Stomach (tissue), 19 donors: ENCODE data around the gene WDR37. TPM values are rescaled to one million over a fixed set of nuclear protein-coding genes. Genes with fewer than 3 reads are reported as not detected.
"Not testable (repeated sequence)": the region's sequence is repeated elsewhere in the genome, so short reads cannot be mapped to it uniquely, and the experiment has no call there.

ENCODE experiments used
- DNase-seq, 2 donors: peaks; one replicate each; pipeline versions ENCODE4 v3.0.0 to v3.0.0-alpha.2; 2013 to 2019
- H3K27ac ChIP-seq, 5 donors: fragments of 200-600 bp in 4 of 5; sonication (generic) in 4 of 5; one replicate each; pipeline ENCODE4 v1.5.1; 2013 to 2019; ENCODE audit warnings: mild to moderate bottlenecking in 1 of 5, moderate library complexity in 1 of 5
- H3K27me3 ChIP-seq, 3 donors: fragments of 200-600 bp; sonication (generic); one replicate each; pipeline ENCODE4 v1.5.1; 2017 to 2019; ENCODE audit warnings: mixed run types in 1 of 3
- H3K36me3 ChIP-seq, 4 donors: fragments of 200-600 bp; sonication (generic); 1 replicate in 3 of 4; 2 replicates in 1 of 4; pipeline ENCODE4 v1.5.1; 2016 to 2019
- H3K4me1 ChIP-seq, 4 donors: fragments of 200-600 bp; sonication (generic); one replicate each; pipeline ENCODE4 v1.5.1; 2016 to 2019
- H3K4me3 ChIP-seq, 4 donors: fragments of 200-600 bp; sonication (generic) in 3 of 4; one replicate each; pipeline ENCODE4 v1.5.1; 2016 to 2019; ENCODE audit warnings: mild to moderate bottlenecking in 1 of 4
- H3K9me3 ChIP-seq, 4 donors: fragments of 200-600 bp; sonication (generic); one replicate each; pipeline ENCODE4 v1.5.1; 2016 to 2019
- CTCF ChIP-seq, 7 experiments: fragments of 450-650 bp in 4 of 7; fragments of 200-600 bp in 3 of 7; sonication (generic) in 3 of 7; IDR thresholded peaks; one replicate each; pipeline ENCODE4 v1.5.1; 2016 to 2019; ENCODE audit warnings: antibody characterized with exemption in 7 of 7, control low read depth in 2 of 7, mild to moderate bottlenecking in 1 of 7
- EP300 ChIP-seq: sonication (generic); formaldehyde crosslinking; IDR thresholded peaks from one replicate; pipeline ENCODE4 v1.6.1; 2017; ENCODE audit warnings: antibody characterized with exemption
- POLR2A ChIP-seq, 4 donors: fragments of 450-650 bp; IDR thresholded peaks; one replicate each; pipeline ENCODE4 v1.6.1; 2016; ENCODE audit warnings: antibody characterized with exemption in 4 of 4, control low read depth in 2 of 4, mild to moderate bottlenecking in 1 of 4, moderate library complexity in 1 of 4
- POLR2AphosphoS5 ChIP-seq, 3 donors: sonication (generic); formaldehyde crosslinking; IDR thresholded peaks; one replicate each; pipeline ENCODE4 v1.6.1; 2016; ENCODE audit warnings: antibody characterized with exemption in 3 of 3
- WGBS, 5 donors: extraction: QIAGEN DNeasy Blood & Tissue Kit in 3 of 5; methylation state at CpG; one replicate each; pipeline versions ENCODE4 v1.1.5 to v1.1.7; 2013 to 2018; 5-methylcytosine and 5-hydroxymethylcytosine counted together
- intact Hi-C: fragments of 100-400 bp; cut with DNase I; formaldehyde crosslinking; loops from one replicate; pipeline ENCODE4 v1.15.1; 2023; ENCODE audit warnings: low total_unique reads
- long read RNA-seq, 10 donors: transcript quantifications; one replicate each; lab custom pipeline, GENCODE V29; 2026
- polyA plus RNA-seq, 3 donors: library from polyadenylated mRNA; stranded (reverse); fragments of 200-250 nt; gene quantifications; one replicate each; pipeline ENCODE4 v1.2.3, GENCODE V29; 2013
- total RNA-seq, 5 donors: library from RNA; depleted of rRNA; stranded (reverse); fragments of >200 nt; gene quantifications; one replicate each; pipeline versions ENCODE4 v1.1.0 to v1.2.3, GENCODE V29; 2014 to 2016
- donor health status: healthy with polysubstance abuse.
- donor health status: Bipolar disorder and iron deficiency.
- donor health status: healthy.

WDR37 gene
- total RNA-seq: 100 to 1,000 TPM in 1 of 5 donors, 10 to 100 TPM in 4; 11.9 to 165 (median 18.0) TPM
- 1 to 10 TPM; 5.3 to 5.7 (median 5.3) TPM for polyA plus RNA-seq
- long read RNA-seq, donor 1: 0 reads
- long read RNA-seq, donor 2: 0 reads
- long read RNA-seq, donor 3, full-length matches to known transcripts: 1 of 1 reads
- long read RNA-seq, donor 3, partial matches to known transcripts: 0 of 1 reads
- long read RNA-seq, donor 3, other reads (novel, unspliced or antisense): 0 of 1 reads
- long read RNA-seq, donor 4: 0 reads
- long read RNA-seq, donor 5: 0 reads
- long read RNA-seq, donor 6, full-length matches to known transcripts: 1 of 9 reads
- long read RNA-seq, donor 6, partial matches to known transcripts: 8 of 9 reads
- long read RNA-seq, donor 6, other reads (novel, unspliced or antisense): 0 of 9 reads
- long read RNA-seq, donor 7: 0 reads
- long read RNA-seq, donor 8: 0 reads
- long read RNA-seq, donor 9: 0 reads
- long read RNA-seq, donor 10: 0 reads

- Histone ChIP-seq H3K27ac (peak within 1 kb of the TSS; percentile 98 to 99 (median 98)), H3K27me3 (no peaks in the 10 kb centered on the region), H3K4me1 (peaks cover 27 to 86% (median 53%) of the 10 kb centered on the region in 4 donors), H3K36me3 (peaks cover 0 to 30% (median 24%) of the 10 kb centered on the region in 4 donors), H3K9me3 (no peaks in the 10 kb centered on the region), H3K4me3 (peak within 1 kb of the TSS; percentile 77 to 99 (median 94))
- DNase-seq: peak; percentile 88 to 96
- TF ChIP-seq POLR2AphosphoS5 (IDR thresholded peaks at IDR 0.05) (peak; percentile 31 to 87 (median 85)), EP300 (no peak), POLR2A (IDR thresholded peaks at IDR 0.05) (peak in 1 of 4 donors; percentile 14), CTCF (IDR thresholded peaks at IDR 0.05) (no peak)
- intact Hi-C loops: no loop called here
- 0 to 1% (median 0%) methylated on average over 31 to 87 of the region's 87 CpGs for WGBS, 5 donors
Measured at GRCh38 chr10:1056326-1057105, at the start of gene WDR37. WDR37 (plus strand) TSS chr10:1056385; CDS start chr10:1072156, 15,771 bp downstream.

GRCh38 chr10:1006573-1006972 lies 49.6 kb upstream of the WDR37 start:
- intact Hi-C loops: no loop called here
- Histone ChIP-seq H3K9me3 (peaks cover 0 to 13% (median 12%) of the 10 kb centered on the region in 4 donors), H3K27me3 (no peaks in the 10 kb centered on the region), H3K36me3 (peaks cover 92 to 100% (median 100%) of the 10 kb centered on the region in 4 donors), H3K4me1 (no peaks in the 10 kb centered on the region), H3K27ac (no peak overlapping the region), H3K4me3 (no peak overlapping the region)
- no peak for TF ChIP-seq CTCF (IDR thresholded peaks at IDR 0.05)
- TF ChIP-seq POLR2AphosphoS5 (IDR thresholded peaks at IDR 0.05): no peak
- TF ChIP-seq POLR2A (IDR thresholded peaks at IDR 0.05): no peak
- TF ChIP-seq EP300: no peak
- WGBS, 5 donors: 91 to 98% (median 96%) methylated on average over 9 of the region's 9 CpGs
- no peak for DNase-seq

GRCh38 chr10:1007583-1007982 lies 48.6 kb upstream of the WDR37 start:
- Histone ChIP-seq H3K27ac (no peak overlapping the region), H3K9me3 (peaks cover 0 to 5% (median 4%) of the 10 kb centered on the region in 4 donors), H3K27me3 (no peaks in the 10 kb centered on the region), H3K36me3 (peaks cover 93 to 100% (median 100%) of the 10 kb centered on the region in 4 donors), H3K4me1 (no peaks in the 10 kb centered on the region), H3K4me3 (no peak overlapping the region)
- no peak for DNase-seq
- intact Hi-C loops: no loop called here
- no peak for TF ChIP-seq EP300
- TF ChIP-seq POLR2AphosphoS5 (IDR thresholded peaks at IDR 0.05): no peak
- TF ChIP-seq CTCF (IDR thresholded peaks at IDR 0.05): no peak
- 87 to 89% (median 89%) methylated on average over 10 of the region's 10 CpGs for WGBS, 5 donors

- no peak for TF ChIP-seq POLR2A (IDR thresholded peaks at IDR 0.05)
- no peak for TF ChIP-seq EP300
- no peak for TF ChIP-seq CTCF (IDR thresholded peaks at IDR 0.05)
- no peak for TF ChIP-seq POLR2AphosphoS5 (IDR thresholded peaks at IDR 0.05)
- H3K27ac ChIP-seq: no peak overlapping the region
- H3K4me3 ChIP-seq: no peak overlapping the region
- no peaks in the 10 kb centered on the region for H3K9me3 ChIP-seq
- WGBS, 5 donors: 92 to 95% (median 93%) methylated on average over 4 to 9 of the region's 9 CpGs
- H3K36me3 ChIP-seq: peaks cover 91 to 100% (median 100%) of the 10 kb centered on the region in 4 donors
- no peak for DNase-seq
- H3K27me3 ChIP-seq: no peaks in the 10 kb centered on the region
- intact Hi-C loops: no loop called here
- no peaks in the 10 kb centered on the region for H3K4me1 ChIP-seq
Measured at GRCh38 chr10:1009071-1009494, 47.1 kb upstream of the WDR37 start.

GRCh38 chr10:1009947-1010346 lies 46.2 kb upstream of the WDR37 start:
- H3K36me3 ChIP-seq: peaks cover 91 to 100% (median 100%) of the 10 kb centered on the region in 4 donors
- WGBS, 5 donors: 70 to 80% (median 74%) methylated on average over 7 to 8 of the region's 8 CpGs
- DNase-seq, H3K4me1 ChIP-seq, H3K9me3 ChIP-seq, H3K4me3 ChIP-seq, H3K27me3 ChIP-seq, H3K27ac ChIP-seq, intact Hi-C loops: not testable (repeated sequence)
